AG20443 (cell line): ENCODE results near the gene BTBD2.
"Not testable (repeated sequence)": the region's sequence is repeated elsewhere in the genome, so short reads cannot be mapped to it uniquely, and the experiment has no call there.

ENCODE experiments used
- DNase-seq: peaks from one replicate; pipeline ENCODE4 v3.0.0; 2012; ENCODE audit warnings: low spot score, mixed read lengths

The BTBD2 gene

DNA sequence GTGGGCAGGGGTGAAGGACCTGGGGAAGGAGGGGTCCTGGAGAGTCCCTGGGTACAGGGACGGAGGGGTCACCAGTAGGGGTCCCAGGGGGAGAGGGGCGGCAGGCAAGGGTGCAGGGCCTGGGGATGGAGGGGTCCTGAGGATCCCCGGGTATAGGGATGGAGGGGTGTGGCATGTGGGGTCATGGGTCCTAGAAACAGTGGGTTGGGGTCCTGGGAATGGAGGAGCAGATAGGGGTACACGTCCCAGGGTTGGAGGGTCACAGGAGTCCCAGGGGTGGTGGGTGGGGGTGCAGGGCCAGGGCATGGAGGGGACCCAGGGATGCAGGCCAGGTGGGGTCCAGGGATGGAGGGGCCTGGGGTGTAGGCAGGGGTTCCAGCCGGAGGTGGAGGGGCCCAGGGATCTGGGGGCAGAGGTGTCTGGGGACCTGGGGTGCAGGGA, 1.4 kb downstream of the BTBD2 start:
- DNase-seq = no peak

DNA sequence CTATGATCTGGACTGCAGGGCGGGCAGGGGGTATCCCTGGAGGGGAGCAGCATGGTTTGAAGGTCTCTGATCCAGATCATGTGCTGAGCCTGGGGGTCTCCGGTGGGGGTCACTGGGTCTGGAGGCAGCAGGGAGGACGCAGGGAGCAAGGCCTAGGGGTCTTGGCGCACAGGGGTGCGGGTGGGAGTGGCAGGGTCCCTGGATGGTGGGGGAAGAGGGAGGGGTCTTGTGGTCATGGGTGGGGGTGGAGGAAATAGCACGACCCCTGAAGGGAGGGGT, 1.9 kb downstream of the BTBD2 start:
- no peak for DNase-seq

DNA sequence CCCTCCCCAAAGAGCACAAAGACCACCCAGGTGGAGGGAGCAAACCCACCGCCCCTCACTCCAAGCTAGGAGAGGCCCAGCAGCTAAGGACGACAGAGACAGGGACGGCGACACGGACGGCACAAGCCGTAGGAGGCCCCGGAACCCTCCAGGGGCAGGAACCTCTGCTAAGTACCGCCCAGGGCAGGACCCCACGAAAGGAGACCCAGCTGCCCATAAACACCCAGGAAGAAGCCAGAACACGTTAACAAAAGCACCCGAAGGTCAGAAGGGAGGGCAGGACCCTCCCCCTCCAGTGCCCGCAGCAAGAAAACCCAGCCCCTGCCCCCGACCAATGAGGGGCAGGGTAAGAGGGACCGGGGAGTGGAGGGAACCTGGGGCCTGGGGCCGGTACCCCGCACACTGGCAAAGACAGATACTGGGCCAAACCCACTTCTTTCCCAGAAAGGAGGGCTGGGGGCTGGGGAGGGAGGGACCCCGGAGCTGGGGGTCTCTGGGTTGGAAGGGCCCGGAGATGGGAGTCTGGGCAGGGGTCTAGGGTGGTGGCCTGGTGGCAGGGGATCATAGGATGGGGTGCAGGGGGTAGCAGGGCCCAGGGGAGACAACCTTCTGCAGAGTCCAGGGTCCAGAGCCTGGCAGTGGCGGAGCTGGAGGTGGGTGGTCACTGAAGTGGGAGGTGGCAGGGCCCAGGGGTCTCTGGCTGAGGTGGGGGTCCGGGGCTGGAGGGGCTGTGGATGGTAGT, 2.4 kb downstream of the BTBD2 start:
- DNase-seq = no peak

DNA sequence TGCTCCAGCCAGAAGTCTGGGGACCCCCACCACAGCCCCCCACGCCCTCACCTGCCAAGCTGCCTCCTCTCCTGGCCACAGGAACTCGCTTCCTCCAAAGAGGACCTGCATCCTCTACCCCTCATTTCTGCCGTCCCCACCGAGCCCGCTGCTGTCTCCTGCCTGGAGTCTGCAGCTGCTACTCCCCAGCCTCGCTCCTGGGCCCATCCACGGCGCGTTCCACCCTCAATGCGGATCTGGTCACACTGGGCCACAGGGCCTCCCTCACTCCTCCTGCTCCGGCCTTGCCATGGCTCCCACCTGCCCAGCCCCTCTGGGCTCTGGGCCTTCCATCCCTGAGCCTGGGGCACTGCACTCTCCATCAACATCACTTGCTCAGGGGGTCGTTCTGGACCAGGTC, 4.3 kb downstream of the BTBD2 start:
- no peak for DNase-seq

DNA sequence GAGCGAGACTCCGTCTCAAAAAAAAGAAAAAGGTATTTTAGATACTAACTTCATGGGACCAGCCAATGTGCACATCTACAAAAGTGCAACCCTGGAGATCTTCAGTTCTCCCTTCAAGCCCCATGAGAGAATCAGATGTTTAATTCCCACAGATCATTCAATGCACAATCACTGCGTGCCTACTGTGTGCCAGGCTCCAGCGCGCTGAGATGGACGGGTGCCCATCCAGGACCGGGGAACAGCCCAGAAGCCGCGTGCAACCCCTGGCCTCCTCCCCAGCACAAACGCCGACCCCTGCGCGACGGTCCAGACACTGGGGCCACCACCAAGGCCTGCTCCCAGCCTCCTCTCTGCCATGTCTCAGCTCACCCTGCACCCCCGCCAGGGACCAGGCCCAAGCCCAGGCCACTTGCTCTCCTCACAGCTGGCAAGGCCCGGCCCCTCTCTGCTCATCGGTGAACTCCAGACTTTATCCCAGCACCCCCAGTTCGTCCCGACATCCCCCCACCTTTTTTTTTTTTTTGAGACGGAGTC, 5.3 kb downstream of the BTBD2 start:
- DNase-seq = no peak

DNA sequence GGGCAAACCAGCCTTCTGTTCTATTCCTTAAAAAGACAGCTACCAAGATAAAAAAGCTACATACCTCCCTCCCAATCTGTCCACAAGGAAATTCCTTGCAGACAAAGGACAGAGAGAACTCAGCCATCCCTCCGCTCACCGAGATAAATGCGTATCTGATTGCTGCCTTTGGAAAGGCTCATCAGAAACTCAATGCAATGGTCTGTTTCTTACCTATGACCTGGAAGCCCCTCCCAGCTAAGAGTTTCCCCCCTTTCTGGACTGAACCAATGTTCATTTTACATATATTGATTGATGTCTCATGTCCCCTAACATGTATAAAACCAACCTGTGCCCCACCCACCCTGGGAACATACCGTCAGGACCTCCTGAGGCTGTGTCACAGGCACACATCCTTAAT, 11.6 kb downstream of the BTBD2 start:
- DNase-seq = no peak

DNA sequence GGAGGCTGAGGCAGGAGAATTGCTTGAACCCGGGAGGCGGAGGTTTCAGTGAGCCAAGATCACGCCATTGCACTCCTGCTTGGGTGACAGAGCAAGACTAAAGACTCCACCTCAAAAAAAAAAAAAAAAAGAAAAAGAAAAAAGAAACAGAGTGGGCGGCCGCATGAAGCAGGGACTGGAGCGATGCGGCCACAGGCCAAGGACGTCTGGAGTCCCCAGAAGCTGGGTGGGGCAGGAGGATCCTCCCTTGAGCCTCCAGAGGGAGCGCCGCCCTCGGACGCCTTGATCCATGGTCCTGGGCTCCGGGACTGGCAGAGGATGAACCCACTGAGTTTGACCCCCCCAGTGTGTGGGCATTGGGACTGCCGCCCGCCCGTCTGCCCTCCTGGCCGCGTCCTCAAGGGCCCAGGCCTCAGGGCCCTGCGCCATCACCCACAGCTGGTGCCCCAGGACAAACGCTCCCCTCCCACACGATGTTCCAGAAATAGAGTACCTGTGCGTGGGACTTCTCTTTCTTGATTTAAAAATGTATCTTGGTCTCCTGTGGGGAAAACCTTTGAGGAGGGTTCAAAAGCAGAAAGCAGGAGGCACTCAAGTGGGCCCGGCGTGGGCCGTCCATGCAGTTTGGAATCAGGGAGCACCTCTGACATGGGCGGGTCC, 15.5 kb downstream of the BTBD2 start:
- DNase-seq = no peak

DNA sequence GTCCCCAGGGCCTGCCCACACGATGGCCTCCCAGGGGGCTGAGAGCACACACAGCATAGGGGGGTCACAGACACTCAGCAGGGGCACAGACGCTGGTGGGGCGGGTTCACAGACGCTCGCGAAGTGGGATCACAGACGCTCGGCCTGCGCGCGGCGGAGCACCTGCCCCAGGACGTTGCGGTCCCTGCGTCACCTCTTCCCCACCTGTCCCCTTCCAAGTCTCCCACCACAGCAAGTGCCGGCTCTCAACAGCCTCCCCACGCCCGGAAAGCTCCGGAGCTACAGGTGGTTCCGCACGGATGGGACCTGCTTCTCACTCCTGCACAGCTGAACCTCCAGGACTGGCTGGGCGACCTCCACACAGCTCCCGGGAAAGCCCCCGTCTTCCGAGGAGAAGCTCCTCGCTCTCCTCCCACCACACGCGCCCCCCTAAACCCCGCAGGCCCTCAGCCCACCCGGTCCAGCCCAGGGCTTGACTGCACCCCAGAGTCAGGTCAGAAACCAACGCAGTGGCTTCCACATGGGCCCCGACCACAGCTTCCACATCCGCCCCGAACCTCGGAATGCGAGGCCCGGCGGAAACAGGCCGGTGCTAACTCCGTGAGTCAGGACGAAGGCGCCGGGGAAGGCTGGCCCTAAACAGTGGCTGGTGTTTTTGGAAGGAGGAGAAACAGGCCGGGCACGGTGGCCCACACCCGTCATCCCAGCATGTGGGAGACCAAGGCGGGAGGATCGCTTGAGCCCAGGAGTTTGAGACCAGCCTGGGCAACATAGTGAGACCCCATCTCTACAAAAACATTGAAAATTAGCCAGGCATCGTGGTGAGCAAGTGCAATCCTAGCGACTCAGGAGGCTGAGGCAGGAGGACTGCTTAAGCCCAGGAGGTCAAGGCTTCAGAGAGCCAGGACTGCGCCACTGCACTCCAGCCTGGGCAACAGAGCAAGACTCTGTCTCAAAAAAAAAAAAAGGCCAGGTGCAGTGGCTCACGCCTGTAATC, 16.5 kb downstream of the BTBD2 start:
- no peak for DNase-seq

DNA sequence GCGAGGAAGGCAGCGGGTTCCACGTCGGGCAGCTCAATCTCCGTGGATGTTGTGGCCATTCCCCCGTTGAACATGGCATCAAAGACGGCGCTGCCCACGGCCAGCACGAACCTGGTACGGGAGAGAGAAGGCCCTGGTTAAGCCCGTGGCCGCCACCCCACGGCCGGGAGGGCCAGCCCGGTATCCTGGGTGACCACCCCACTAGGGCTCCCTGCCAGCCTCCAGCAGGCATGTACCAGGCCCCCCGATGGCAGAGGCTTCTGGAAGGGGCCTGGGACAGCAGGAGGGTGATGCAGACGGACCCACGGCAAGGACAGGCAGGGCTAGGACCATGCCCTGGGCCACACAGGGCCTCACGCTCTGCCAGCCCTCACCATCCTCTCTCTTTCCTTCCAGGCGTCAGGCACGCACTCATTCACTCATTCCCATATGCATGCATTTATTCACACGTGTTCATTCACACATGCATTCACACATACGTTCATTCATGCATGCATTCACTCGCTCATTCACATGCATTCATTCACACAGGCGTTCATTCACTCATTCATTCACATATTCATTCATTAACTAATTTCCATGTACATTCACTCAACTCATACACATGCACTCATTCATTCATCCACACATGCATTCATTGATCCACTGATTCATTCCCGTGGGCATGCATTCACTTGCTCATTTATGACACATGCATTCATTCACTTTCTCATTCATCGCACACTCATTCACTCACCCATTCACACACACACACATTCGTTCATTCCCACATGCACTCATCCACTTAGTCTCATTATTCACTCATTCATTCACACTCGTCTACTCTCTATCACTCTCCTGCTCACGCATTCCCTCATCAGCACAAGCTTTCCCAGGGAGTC, 17.9 kb downstream of the BTBD2 start:
- DNase-seq = no peak

DNA sequence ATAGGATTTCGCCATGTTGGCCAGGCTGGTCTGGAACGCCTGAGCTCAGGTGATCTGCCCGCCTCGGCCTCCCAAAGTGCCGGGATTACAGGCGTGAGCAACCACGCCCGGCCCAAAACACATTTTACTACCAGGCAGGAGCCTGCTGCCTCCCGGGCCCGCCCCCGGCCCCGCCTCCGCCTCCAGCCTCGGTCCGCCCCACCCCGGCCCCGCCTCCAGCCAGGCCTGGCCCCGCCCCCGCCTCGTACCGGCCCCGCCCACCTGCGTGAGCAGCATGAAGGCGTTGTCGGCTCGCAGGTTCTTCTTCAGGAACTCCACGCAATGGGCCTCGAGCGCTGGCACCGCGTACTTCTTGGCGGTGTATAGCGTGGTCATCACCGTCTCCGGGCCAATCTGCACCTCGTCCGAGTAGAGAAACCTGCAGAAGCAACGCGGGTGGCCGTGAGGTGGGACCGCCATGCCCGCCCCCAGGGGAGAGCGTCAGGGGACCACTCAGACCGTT, 22.7 kb downstream of the BTBD2 start:
- peak; percentile 63 for DNase-seq

DNA sequence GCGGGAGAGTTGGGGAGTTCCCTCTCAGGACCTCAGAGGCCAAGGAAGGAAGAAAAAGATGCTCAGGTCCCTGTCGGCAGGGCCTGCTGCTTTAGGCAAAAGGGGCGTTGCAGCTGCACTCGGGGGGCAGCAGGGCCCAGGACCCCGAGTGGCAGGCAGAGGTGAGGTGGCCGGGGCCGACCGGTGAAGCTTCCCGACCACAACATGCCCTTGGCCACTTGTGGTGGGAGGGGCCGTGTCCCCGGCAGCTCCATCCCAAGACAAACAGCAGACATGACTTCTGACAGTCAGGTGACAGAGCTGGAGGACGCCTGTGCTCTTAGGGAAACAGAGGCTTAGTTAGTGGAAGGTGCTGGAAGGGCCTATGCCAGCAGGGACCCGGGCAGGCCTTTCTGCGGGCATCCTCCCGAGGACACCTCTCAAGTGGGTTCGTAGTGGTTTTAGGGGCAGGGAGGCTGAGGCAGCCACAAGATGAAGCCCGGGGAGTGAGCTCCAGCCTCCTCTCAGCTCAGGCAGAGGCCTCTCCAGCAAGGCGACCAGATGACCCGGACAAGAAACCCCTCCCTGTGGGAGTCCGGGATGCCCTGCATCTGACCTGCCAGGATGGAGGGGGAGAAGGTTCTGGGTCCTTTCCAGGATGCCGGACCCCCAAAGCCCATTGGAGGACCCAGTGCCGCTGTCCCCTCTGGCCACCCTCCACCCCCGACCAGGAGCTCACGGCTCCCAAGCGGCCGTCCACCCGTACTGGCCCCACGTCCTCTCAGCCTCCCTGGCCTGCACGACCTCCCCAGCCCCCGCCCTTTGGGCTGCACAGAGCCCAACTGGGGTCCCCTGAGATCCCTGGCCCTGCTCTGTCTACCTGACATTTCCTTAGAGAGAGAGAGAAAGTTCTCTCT, 24.2 kb downstream of the BTBD2 start:
- DNase-seq = no peak

DNA sequence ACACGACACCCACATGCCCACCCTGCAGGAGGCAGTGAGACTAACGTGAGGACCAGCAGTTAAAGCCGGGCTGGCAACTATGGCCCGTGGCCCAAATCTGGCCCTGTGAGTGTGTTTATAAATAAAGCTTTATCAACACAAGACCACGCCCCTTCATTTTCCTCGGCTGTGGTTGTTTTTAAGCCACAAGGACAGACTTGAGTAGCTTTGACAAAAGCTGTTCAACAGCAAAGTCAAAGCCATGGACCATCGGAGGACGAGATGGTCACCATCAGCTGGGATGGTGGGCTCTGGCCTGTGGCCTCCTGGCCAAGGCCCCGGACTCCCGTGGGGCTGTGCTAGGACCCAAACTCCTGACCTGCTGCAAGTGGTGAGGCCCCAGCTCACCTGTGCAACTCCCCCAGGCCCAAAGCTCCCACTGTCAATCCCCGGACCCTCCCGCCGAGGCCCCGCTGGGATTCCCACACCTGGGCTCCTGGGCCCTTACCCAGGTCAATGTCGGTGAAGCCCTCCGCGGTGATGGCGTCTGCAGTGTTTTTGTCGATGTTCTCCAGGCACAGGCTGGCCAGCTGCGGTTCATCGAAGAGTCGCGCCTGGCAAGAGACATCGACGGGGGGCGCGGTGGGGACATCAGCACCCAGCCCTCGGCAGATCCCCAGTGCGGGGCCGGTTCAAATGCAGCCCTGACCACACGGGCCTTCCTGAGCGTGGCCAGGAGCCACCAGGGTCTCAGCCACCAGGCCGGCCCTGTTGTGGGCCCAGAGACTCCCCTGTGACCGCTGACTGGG, 25.1 kb downstream of the BTBD2 start:
- no peak for DNase-seq

DNA sequence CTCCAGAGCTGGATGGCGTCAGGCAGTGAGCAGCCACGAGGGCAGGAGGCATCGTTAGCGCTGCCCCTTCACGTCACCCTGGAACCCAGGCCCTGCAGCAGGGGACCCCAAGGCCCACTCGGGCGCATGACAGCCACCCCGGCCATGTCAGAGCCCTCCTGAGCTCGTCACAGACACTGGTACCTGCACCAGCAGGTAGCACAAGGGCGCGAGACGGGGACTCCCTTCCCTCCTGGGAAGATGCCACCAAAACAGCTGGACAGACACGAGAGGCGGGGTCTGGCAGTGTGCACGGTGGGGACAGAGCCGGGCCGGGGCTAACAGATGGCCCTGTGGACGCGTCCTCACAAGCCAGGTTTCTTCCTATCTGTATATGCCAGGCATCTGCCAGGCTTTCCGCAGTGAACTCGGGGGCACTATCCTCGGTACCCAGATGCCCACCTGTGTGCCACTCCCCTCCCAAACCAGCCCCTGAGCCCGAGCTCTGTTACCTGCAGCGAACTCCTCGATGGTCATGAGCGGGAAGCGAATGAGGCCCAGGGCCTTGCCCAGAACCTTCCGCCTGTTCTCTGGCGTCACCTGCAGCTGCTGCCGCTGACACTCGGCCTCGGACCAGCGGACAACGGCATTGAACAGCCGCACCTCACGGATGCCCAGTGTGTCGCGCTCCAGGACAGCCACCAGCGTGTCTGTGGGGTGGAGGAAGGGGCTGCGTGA, 25.8 kb downstream of the BTBD2 start:
- DNase-seq = no peak

DNA sequence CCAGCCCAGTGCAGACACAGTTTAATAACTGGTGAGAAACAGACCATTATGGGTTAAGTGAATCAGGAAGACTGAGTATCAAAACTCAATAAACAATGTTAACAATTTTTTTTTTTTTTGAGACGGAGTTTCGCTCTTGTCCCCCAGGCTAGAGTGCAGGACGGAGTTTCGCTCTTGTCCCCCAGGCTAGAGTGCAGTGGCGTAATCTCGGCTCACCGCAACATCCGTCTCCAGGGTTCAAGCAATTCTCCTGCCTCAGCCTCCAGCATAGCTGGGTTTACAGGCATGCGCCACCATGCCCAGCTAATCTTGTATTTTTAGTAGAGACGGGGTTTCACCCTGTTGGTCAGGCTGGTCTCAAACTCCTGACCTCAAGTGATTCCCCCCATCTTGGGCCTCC, 27.1 kb downstream of the BTBD2 start:
- DNase-seq = not testable (repeated sequence)

DNA sequence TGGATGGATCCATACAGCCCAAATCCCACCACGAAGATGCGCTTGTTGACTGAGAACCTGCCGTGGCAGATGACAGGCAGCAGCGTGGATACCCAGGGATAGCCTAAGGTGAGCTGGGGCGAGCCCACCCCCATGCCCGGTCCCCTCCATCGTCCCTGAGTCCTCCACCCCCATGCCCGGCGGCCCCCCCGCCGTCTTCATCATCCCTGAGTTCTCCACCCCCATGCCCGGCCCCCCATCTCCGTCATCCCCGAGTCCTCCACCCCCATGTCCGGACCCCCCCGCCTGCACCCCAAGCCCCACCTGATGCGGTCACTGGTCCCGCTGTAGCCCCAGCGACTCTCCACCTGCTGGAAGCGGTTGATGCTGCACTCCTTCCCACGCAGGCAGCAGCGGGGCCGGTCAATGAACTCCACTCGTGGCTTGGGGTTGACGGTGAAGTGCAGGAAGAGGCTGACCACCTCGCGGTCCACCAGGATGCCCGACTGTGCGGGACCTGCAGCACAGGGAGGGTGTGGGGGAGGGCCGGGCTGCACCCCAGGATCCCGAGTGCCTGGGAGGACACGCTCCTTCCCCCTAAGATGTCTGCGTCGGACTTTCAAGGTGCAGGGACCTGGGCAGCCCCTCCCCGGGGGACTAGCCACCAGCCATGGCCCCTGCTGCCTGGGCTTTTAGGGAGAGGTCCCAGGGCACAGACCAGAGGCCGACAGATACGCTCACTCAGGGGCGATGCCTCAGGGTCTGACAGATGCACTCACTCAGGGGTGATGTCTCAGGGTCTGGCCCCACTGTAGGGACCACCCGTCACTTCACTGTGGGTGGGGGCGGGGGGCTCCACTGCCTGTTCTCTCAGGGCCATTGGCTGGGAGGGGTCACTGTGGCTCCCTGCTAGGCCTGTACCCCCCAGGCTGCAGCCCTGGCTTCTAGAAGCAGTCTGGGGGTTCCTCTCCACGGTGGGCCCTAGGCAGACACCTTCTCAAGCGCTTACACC, 28.0 kb downstream of the BTBD2 start:
- DNase-seq = no peak

DNA sequence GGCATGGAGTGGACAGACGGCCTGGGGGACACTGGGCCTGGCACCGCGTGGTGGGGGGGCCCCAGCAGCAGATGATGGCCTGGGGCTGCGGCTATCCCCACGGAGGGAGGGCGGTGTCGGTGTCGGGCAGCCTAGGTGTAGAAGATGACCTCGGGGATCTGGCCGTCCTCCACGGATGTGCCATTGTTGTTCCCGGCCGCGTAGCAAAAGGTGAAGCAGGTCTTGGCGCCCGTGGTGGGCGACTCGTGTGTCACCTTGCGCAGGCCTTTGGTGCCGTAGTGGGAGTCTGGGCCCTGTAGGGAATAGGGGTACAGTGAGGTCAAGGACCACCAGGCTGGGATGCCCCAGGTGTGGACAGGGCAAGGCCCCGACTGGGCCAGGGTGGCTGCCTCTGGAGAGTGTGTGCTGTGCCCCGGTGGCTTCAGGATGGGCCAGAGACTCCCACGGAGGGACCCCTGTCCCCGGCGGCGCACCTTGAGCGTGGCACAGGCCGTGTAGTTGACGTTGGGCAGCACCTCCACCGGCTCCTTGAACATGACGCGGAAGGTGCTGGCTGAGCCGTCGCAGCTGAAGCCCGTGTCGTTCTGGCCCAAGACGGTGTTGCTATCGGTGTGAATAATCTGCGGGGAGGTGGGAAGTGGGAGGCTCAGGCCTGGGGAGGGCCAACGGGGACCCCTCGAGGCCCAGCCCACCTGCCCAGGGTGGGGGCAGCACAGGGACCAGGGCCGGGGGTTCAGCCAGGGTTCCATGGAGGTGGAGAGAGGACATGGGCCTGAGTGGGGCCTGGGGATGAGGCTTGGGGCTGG, 29.0 kb downstream of the BTBD2 start:
- no peak for DNase-seq
